Breast epithelium (tissue), 4 donors: ENCODE data around the gene CLIP1. TPM values are rescaled to one million over a fixed set of nuclear protein-coding genes. Genes with fewer than 3 reads are reported as not detected.

Experiments used
- DNase-seq, 2 donors: peaks; one replicate each; pipeline ENCODE4 v3.0.0-alpha.2; 2019; ENCODE audit warnings: low spot score in 2 of 2
- H3K27ac ChIP-seq, 2 donors: fragments of 200-600 bp; sonication (generic) in 1 of 2; one replicate each; pipeline ENCODE4 v1.5.1; 2016 to 2019; ENCODE audit warnings: mild to moderate bottlenecking in 1 of 2
- H3K27me3 ChIP-seq, 2 donors: fragments of 200-600 bp; sonication (generic) in 1 of 2; one replicate each; pipeline versions ENCODE4 v1.5.1 to v1.6.0; 2017 to 2019; ENCODE audit warnings: control low read depth in 1 of 2, mild to moderate bottlenecking in 1 of 2
- H3K36me3 ChIP-seq: fragments of 200-600 bp; one replicate; pipeline ENCODE4 v1.5.1; 2019
- H3K4me1 ChIP-seq, 2 donors: fragments of 200-600 bp; sonication (generic); one replicate each; pipeline ENCODE4 v1.5.1; 2016 to 2019; ENCODE audit warnings: control low read depth in 1 of 2
- H3K4me3 ChIP-seq, 3 donors: fragments of 200-600 bp; sonication (generic); 1 replicate in 2 of 3; 2 replicates in 1 of 3; pipeline ENCODE4 v1.5.1; 2016 to 2019; ENCODE audit warnings: mild to moderate bottlenecking in 3 of 3, moderate library complexity in 2 of 3
- H3K9me3 ChIP-seq, 2 donors: fragments of 200-600 bp; sonication (generic) in 1 of 2; one replicate each; pipeline ENCODE4 v1.5.1; 2016 to 2019; ENCODE audit warnings: control low read depth in 1 of 2
- CTCF ChIP-seq, 3 donors: fragments of 450-650 bp; IDR thresholded peaks; one replicate each; pipeline ENCODE4 v1.5.1; 2016 to 2017; ENCODE audit warnings: antibody characterized with exemption in 3 of 3, mild to moderate bottlenecking in 3 of 3, moderate library complexity in 3 of 3
- POLR2A ChIP-seq: fragments of 450-650 bp; IDR thresholded peaks from one replicate; pipeline ENCODE4 v1.6.1; 2016; ENCODE audit warnings: antibody characterized with exemption, mild to moderate bottlenecking, moderate library complexity
- POLR2AphosphoS5 ChIP-seq, 3 donors: sonication (generic); formaldehyde crosslinking; IDR thresholded peaks; one replicate each; pipeline ENCODE4 v1.6.1; 2017; ENCODE audit warnings: antibody characterized with exemption in 3 of 3
- intact Hi-C: fragments of 100-400 bp; cut with DNase I; formaldehyde crosslinking; loops from one replicate; pipeline ENCODE4 v1.15.1; 2023; ENCODE audit warnings: low total_unique reads
- total RNA-seq, 3 donors: library from RNA; depleted of rRNA; stranded (reverse); fragments of >200 nt; gene quantifications; one replicate each; pipeline ENCODE4 v1.1.0, GENCODE V29; 2016

The CLIP1 gene
- total RNA-seq, 3 donors from 2014 or later: 86.9 to 126 (median 108) TPM

DNA sequence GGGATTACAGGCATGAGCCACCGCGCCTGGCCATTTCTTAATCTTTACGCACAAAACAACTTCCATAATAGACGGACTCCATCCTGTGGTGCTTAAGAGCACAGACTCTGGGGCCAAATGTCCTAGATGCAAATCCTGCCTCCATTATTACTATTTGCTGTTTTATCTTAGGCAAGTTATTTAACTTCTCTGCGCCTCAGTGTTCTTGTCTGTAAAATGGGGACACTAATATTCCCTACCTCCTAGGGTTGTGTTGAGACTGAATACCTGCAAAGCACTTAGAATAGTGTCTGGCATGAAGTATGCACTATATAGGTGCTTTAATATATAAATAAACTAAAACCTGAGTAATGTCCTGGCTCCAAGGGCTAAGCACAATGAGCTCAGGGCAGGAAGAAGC is 76.4 kb downstream of the CLIP1 start:
- Histone ChIP-seq H3K4me3 (no peak overlapping the region), H3K4me1 (no peaks in the 10 kb centered on the region), H3K27me3 (no peaks in the 10 kb centered on the region), H3K36me3 (no peaks in the 10 kb centered on the region), H3K27ac (no peak overlapping the region), H3K9me3 (no peaks in the 10 kb centered on the region)
- DNase-seq: no peak
- intact Hi-C loops: no loop called here
- TF ChIP-seq POLR2AphosphoS5 (IDR thresholded peaks at IDR 0.05) (no peak), CTCF (IDR thresholded peaks at IDR 0.05) (no peak), POLR2A (no peak)

GRCh38 chr12:122345042-122345441 is 77.4 kb downstream of the CLIP1 start:
- Histone ChIP-seq H3K4me3 (no peak overlapping the region), H3K27me3 (no peaks in the 10 kb centered on the region), H3K27ac (no peak overlapping the region), H3K36me3 (no peaks in the 10 kb centered on the region), H3K9me3 (no peaks in the 10 kb centered on the region), H3K4me1 (no peaks in the 10 kb centered on the region)
- no peak for DNase-seq
- no peak for TF ChIP-seq POLR2AphosphoS5 (IDR thresholded peaks at IDR 0.05)
- no peak for TF ChIP-seq CTCF (IDR thresholded peaks at IDR 0.05)
- no peak for TF ChIP-seq POLR2A
- intact Hi-C loops: no loop called here

DNA sequence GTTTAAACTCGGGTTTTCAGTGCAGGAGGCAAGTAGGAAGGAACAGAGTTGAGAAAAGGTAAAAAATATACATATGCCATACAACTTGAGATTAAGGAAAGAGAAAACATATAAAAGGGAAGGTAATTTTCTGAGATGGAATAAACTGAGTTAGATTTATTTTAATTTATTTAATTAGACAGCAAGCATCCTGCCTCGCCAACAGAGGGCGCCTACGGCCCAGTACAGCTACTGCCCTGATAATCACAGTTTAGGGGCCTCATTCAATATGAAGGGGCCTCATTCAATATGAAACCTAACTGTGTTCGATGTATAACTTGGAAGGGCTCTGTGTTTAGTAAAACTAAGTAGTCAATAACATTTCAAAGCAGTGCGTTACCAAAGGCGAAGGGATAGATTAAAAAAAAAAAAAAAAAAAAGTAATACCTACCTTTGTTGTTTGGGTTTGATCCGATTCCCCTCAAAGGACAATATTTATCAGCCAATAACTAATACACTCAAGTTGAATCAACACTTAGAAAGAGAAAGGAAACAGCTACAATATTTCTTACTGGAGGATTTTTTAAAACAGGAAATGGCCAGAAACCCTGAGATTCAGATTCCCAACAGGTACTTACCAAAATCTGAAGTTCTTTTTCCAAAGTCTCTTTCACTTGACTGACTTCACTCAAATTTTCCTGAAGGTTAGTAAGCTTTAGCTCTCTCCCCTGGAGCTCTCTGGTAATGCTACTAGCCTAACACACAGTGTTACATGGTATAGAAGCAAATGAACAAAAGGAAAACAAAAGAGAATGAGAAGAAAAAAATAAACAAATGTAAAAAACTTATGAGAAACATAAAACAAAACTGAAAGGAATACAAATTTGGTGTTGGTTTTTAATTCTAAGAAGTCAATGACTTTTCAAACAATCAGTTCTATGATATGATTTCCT is 86.2 kb downstream of the CLIP1 start:
- TF ChIP-seq CTCF (IDR thresholded peaks at IDR 0.05) (peak in 1 of 3 donors; percentile 53), POLR2AphosphoS5 (IDR thresholded peaks at IDR 0.05) (no peak)
- H3K36me3 ChIP-seq: peaks cover 7% of the 10 kb centered on the region
- intact Hi-C loops: no loop called here

DNA sequence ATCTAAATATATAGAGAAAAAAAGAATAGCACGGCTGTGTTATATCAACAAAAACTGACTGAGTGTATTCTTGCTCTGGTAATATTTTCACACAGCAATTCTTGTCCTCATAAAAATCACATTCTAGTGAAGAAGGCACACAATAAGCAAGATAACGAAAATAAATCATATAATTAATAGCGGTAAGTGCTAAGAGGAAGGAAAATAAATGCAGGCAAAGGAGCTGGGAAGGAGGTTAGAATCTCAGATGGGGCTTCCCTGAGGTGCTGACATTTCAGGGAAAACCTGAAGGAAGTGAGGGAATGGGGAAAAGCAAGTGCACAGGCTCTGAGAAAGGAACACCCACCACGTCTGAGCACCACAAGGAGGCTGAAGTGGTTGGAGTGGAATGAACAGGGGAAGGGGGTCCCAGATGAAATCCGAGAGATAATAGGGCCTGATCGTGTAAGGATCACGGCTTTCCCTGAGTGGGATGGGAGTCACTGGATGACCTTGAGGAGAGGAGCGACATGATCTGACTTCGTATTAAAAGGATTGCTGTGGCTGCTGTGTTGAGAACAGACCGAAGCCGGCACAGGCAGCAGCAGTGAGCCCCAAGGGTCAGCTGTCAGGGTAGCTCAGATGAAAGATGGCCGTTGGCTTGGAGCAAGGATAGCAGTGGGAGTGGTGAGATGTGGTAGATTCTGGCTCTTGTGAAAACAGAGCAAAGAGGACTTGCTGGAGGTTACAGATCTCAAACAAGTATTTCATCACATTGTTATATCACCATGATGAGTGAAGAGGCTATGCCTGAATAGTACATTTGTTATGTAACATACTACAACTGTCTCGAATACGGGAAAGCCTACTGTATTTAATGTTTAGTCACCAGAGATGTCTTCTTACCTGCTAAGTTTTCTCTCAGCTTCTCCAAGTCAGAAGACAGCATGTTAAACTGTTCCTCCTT is 89.1 kb downstream of the CLIP1 start:
- TF ChIP-seq POLR2A (no peak), CTCF (IDR thresholded peaks at IDR 0.05) (no peak)
- no peaks in the 10 kb centered on the region for H3K27me3 ChIP-seq
- no peak for DNase-seq
- H3K9me3 ChIP-seq: no peaks in the 10 kb centered on the region
- H3K4me1 ChIP-seq: no peaks in the 10 kb centered on the region
- no peak overlapping the region for H3K4me3 ChIP-seq
- peaks cover 7% of the 10 kb centered on the region for H3K36me3 ChIP-seq
- H3K27ac ChIP-seq: no peak overlapping the region
- intact Hi-C loops: no loop called here

More for the DNA sequence above, 86.2 kb downstream of the CLIP1 start:
- Histone ChIP-seq H3K27ac (no peak overlapping the region), H3K27me3 (no peaks in the 10 kb centered on the region), H3K9me3 (no peaks in the 10 kb centered on the region), H3K4me1 (no peaks in the 10 kb centered on the region), H3K4me3 (no peak overlapping the region)
- no peak for DNase-seq
